ENCODE data around the gene THBS1. TPM values are rescaled to one million over a fixed set of nuclear protein-coding genes. Genes with fewer than 3 reads are reported as not detected.

THBS1 gene
- total RNA-seq, 1 donor from 2014 or later = 0.43 TPM

- peaks cover 35% of the 10 kb centered on the region for H3K9me3 Mint-ChIP-seq
- DNase-seq (ENCODE audit: low spot score) = no peak
Observed at GRCh38 chr15:39608185-39609139, 27.6 kb downstream of the THBS1 start.

GRCh38 chr15:39609166-39609916, 28.5 kb downstream of the THBS1 start:
- Mint-ChIP-seq H3K27ac (no peak overlapping the region), H3K4me1 (ENCODE audit: low read depth) (peaks cover 10% of the 10 kb centered on the region)
- intact Hi-C loops (cut with micrococcal nuclease) = no loop called here

More at GRCh38 chr15:39608185-39609139, 27.6 kb downstream of the THBS1 start:
- Mint-ChIP-seq H3K4me3 (ENCODE audit: low read depth) (no peak overlapping the region), H3K4me1 (ENCODE audit: low read depth) (peaks cover 10% of the 10 kb centered on the region), H3K27me3 (ENCODE audit: low read depth) (peaks cover 17% of the 10 kb centered on the region), H3K36me3 (ENCODE audit: low read depth) (peaks cover 11% of the 10 kb centered on the region), H3K27ac (no peak overlapping the region)
- intact Hi-C loops (cut with micrococcal nuclease) = no loop called here

GRCh38 chr15:39610665-39611064, 29.8 kb downstream of the THBS1 start:
- intact Hi-C loops (cut with micrococcal nuclease) = no loop called here
- peaks cover 19% of the 10 kb centered on the region for H3K36me3 Mint-ChIP-seq (ENCODE audit: low read depth)
- no peak overlapping the region for H3K27ac Mint-ChIP-seq
- H3K9me3 Mint-ChIP-seq = peaks cover 52% of the 10 kb centered on the region
- DNase-seq (ENCODE audit: low spot score) = no peak
- H3K4me3 Mint-ChIP-seq (ENCODE audit: low read depth) = no peak overlapping the region
- H3K4me1 Mint-ChIP-seq (ENCODE audit: low read depth) = peaks cover 10% of the 10 kb centered on the region
- peaks cover 23% of the 10 kb centered on the region for H3K27me3 Mint-ChIP-seq (ENCODE audit: low read depth)

More at GRCh38 chr15:39609166-39609916, 28.5 kb downstream of the THBS1 start:
- Mint-ChIP-seq H3K27me3 (ENCODE audit: low read depth) (peaks cover 21% of the 10 kb centered on the region), H3K36me3 (ENCODE audit: low read depth) (peaks cover 16% of the 10 kb centered on the region), H3K9me3 (peaks cover 43% of the 10 kb centered on the region), H3K4me3 (ENCODE audit: low read depth) (no peak overlapping the region)
- no peak for DNase-seq (ENCODE audit: low spot score)

- no peak for DNase-seq (ENCODE audit: low spot score)
- no peak overlapping the region for H3K27ac Mint-ChIP-seq
Observed at GRCh38 chr15:39613271-39613670, 32.4 kb downstream of the THBS1 start.

DNA sequence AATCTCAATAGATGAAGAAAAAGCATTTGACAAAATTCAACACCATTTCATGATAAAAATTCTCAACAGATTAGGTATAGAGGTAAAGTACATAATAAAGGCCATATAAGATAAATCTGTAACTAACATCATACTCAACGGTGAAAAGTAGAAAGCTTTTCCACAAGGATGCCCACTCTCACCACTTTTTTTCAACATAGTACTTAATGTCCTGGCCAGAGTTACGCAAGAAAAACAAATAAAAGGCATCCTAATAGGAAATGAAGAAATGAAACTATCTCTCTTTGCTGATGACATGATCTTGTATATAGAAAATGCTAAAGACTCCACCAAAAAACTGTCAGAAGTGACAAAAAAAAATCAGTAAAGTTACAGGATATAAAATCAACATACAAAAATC, 33.0 kb downstream of the THBS1 start:
- peaks cover 20% of the 10 kb centered on the region for H3K27me3 Mint-ChIP-seq (ENCODE audit: low read depth)
- H3K36me3 Mint-ChIP-seq (ENCODE audit: low read depth) = peaks cover 15% of the 10 kb centered on the region
- no peak overlapping the region for H3K27ac Mint-ChIP-seq
- intact Hi-C loops (cut with micrococcal nuclease) = no loop called here
- DNase-seq (ENCODE audit: low spot score) = no peak
- H3K9me3 Mint-ChIP-seq = peaks cover 45% of the 10 kb centered on the region
- H3K4me1 Mint-ChIP-seq (ENCODE audit: low read depth) = peaks cover 5% of the 10 kb centered on the region
- no peak overlapping the region for H3K4me3 Mint-ChIP-seq (ENCODE audit: low read depth)

More at GRCh38 chr15:39613271-39613670, 32.4 kb downstream of the THBS1 start:
- H3K9me3 Mint-ChIP-seq = peaks cover 50% of the 10 kb centered on the region
- peaks cover 11% of the 10 kb centered on the region for H3K4me1 Mint-ChIP-seq (ENCODE audit: low read depth)
- intact Hi-C loops (cut with micrococcal nuclease) = no loop called here
- H3K36me3 Mint-ChIP-seq (ENCODE audit: low read depth) = peaks cover 19% of the 10 kb centered on the region
- H3K27me3 Mint-ChIP-seq (ENCODE audit: low read depth) = peaks cover 20% of the 10 kb centered on the region
- H3K4me3 Mint-ChIP-seq (ENCODE audit: low read depth) = no peak overlapping the region

GRCh38 chr15:39616731-39617455, 36.0 kb downstream of the THBS1 start:
- intact Hi-C loops (cut with micrococcal nuclease) = no loop called here
- peaks cover 17% of the 10 kb centered on the region for H3K27me3 Mint-ChIP-seq (ENCODE audit: low read depth)
- no peak overlapping the region for H3K4me3 Mint-ChIP-seq (ENCODE audit: low read depth)
- peaks cover 31% of the 10 kb centered on the region for H3K9me3 Mint-ChIP-seq
- DNase-seq (ENCODE audit: low spot score) = no peak
- H3K27ac Mint-ChIP-seq = no peak overlapping the region
- H3K36me3 Mint-ChIP-seq (ENCODE audit: low read depth) = peaks cover 17% of the 10 kb centered on the region
- H3K4me1 Mint-ChIP-seq (ENCODE audit: low read depth) = peaks cover 7% of the 10 kb centered on the region

DNA sequence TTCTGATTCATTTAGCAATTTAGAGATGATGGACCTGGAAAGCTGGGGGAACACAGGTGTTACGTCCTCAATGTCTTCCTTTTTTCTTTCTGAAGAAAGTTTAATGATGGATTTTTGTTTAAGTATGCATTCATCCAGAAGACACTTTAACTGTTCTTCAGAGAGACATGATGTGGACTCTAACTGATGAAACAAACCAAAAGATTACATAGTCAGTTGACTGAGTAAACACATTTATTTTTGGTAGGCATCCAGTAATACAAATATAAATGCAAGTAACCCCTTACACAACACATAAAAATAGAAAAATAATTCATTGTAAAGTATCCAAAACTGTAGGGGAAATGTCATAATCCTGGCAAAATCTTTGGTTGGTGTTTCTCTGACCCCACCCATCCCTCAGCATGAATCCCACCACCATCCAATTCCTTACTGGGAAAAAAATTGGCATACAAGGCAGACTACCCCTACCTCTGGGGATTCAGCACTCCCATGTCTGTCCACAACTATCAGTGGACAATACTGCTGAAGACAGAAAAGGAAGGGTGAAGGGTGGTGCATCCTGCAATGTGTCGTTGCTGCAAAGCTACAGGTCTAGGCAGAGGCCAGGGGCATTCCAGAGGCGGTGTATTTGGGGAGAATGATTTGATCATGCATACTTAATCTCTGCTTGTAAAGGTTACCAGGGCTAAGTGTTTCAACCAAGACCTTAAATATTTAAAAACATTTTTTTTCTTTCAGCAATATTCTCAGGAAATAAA, 37.4 kb downstream of the THBS1 start:
- Mint-ChIP-seq H3K27me3 (ENCODE audit: low read depth) (peaks cover 13% of the 10 kb centered on the region), H3K27ac (no peak overlapping the region), H3K9me3 (peaks cover 23% of the 10 kb centered on the region), H3K36me3 (ENCODE audit: low read depth) (peaks cover 18% of the 10 kb centered on the region), H3K4me1 (ENCODE audit: low read depth) (peaks cover 19% of the 10 kb centered on the region), H3K4me3 (ENCODE audit: low read depth) (no peak overlapping the region)
- intact Hi-C loops (cut with micrococcal nuclease) = no loop called here
- no peak for DNase-seq (ENCODE audit: low spot score)

DNA sequence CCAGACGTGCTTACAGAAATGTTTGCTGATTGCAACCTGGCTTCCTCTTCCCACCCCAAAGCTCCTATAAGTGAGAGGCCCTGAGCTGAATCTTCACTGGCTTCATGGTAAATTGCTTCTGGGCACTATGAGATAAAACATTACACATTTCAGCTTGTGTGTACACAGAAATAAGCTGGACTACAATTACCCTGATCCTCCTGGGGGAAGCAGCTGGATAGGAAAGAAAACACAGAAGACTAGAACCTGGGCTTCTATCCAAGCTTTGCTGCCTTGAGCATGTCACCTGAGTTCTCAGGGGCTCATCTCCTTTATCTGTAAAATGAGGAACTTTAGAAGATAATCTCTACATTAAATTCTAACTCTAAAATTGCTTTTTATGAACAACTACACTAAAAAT, 40.3 kb downstream of the THBS1 start:
- intact Hi-C loops (cut with micrococcal nuclease) = loop anchor here (5.0 to 10.0 kb wide), 6 partner anchors 161 to 1086 kb away; partner anchors contain the start of genes FSIP1, GPR176 and PLCB2
- Mint-ChIP-seq H3K4me1 (ENCODE audit: low read depth) (peaks cover 46% of the 10 kb centered on the region), H3K27me3 (ENCODE audit: low read depth) (peaks cover 6% of the 10 kb centered on the region), H3K9me3 (peaks cover 12% of the 10 kb centered on the region), H3K4me3 (ENCODE audit: low read depth) (no peak overlapping the region), H3K36me3 (ENCODE audit: low read depth) (peaks cover 22% of the 10 kb centered on the region), H3K27ac (no peak overlapping the region)
- no peak for DNase-seq (ENCODE audit: low spot score)

GRCh38 chr15:39621976-39622375, 41.1 kb downstream of the THBS1 start:
- Mint-ChIP-seq H3K4me1 (ENCODE audit: low read depth) (peaks cover 50% of the 10 kb centered on the region), H3K36me3 (ENCODE audit: low read depth) (peaks cover 28% of the 10 kb centered on the region), H3K27ac (no peak overlapping the region), H3K9me3 (peaks cover 19% of the 10 kb centered on the region), H3K4me3 (ENCODE audit: low read depth) (no peak overlapping the region), H3K27me3 (ENCODE audit: low read depth) (peaks cover 4% of the 10 kb centered on the region)
- no peak for DNase-seq (ENCODE audit: low spot score)
- intact Hi-C loops (cut with micrococcal nuclease) = loop anchor here (2.0 to 10.0 kb wide), 7 partner anchors 39 to 1087 kb away; partner anchors contain the start of genes FSIP1, GPR176 and PLCB2

DNA sequence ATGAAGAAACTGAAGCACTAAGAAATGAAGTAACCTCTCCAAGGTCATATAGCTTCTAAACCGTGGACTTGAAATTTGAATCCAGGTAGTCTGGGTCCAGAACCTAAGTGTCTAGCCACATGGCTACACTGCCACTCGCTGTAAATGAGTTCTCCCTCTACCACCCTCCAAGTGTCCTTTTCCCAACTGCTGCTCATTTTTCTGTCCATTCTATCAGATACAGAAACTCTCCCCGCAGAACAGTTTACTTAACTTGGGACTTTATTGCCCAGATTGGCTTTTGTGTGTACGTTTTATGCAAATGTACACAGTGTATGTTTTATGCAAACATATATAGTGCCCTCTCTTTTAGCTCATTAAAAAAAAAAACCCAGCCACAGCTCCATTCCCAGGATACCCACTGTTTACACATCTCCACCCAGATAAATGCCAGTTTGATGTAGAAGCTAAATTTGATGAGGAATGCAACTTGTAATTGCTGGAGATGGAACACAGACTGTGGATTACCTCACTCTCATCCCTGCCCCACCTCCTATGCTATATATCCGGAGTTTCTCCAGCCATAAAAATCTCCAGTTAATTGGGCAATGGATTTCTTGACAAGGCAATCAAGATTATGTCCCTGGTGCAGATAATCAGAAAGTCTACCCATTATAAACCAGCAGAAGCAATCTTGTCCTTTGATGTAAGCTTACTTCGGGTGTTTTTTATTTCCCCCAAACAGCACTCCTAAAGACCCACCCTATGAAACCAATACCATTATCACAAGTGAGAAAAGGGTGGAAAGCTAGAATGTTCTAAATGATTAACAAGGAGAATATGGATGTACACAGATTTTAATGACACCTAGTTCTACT, 42.0 kb downstream of the THBS1 start:
- H3K36me3 Mint-ChIP-seq (ENCODE audit: low read depth) = peaks cover 34% of the 10 kb centered on the region
- H3K27ac Mint-ChIP-seq = peak overlapping the region; percentile 99
- H3K9me3 Mint-ChIP-seq = peaks cover 19% of the 10 kb centered on the region
- intact Hi-C loops (cut with micrococcal nuclease) = loop anchor here (1.0 to 10.0 kb wide), 8 partner anchors 20 to 1088 kb away; partner anchors contain the start of genes FSIP1, GPR176 and PLCB2
- H3K4me1 Mint-ChIP-seq (ENCODE audit: low read depth) = peaks cover 58% of the 10 kb centered on the region
- DNase-seq (ENCODE audit: low spot score) = no peak
- no peak overlapping the region for H3K4me3 Mint-ChIP-seq (ENCODE audit: low read depth)
- H3K27me3 Mint-ChIP-seq (ENCODE audit: low read depth) = peaks cover 1% of the 10 kb centered on the region

DNA sequence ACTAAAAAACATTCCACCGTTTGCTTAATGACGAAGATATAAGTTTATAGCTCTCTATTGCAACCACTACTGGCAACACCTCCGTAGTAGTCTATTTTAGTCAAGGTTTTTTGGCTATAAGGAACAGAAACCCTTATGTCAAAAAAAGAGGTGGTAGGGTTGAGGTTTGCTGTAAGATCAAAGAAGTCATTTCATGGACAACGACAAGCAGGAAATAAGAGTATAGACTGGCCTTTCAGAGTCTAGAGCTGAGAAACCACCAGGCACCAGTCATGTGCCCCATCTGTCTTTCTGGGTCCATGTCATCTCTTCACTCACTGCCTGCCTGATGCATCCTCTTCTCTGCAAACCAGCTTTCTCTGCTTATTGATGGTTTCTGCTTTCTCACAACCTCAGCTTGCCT, 42.7 kb downstream of the THBS1 start:
- Mint-ChIP-seq H3K9me3 (peaks cover 19% of the 10 kb centered on the region), H3K27ac (peak overlapping the region; percentile 99), H3K36me3 (ENCODE audit: low read depth) (peaks cover 34% of the 10 kb centered on the region), H3K4me3 (ENCODE audit: low read depth) (peak overlapping the region; percentile 27), H3K27me3 (ENCODE audit: low read depth) (no peaks in the 10 kb centered on the region), H3K4me1 (ENCODE audit: low read depth) (peaks cover 63% of the 10 kb centered on the region)
- peak; percentile 45 for DNase-seq (ENCODE audit: low spot score)
- intact Hi-C loops (cut with micrococcal nuclease) = loop anchor here (1.0 to 10.0 kb wide), 8 partner anchors 20 to 1089 kb away; partner anchors contain the start of genes FSIP1, GPR176 and PLCB2

Data from activated T-helper 2 cell treated with anti-CD3 and anti-CD28 coated beads, Interferon-gamma antibody, Interleukin-2, Interleukin-4, amounts not matched to agents 10 μg/mL and 5 μg/mL and 100 μg/mL, durations not matched to agents 14 hours and 24 hours and 36 hours (primary cell).